HG03025 (cell line): ENCODE data around the gene TUBB3.

Experiments used
- ATAC-seq: cut with Tn5 transposase; IDR thresholded peaks from one replicate; pipeline ENCODE4 v1.9.1; 2021; ENCODE audit warnings: mild to moderate bottlenecking, moderate library complexity; ENCODE audit not compliant: unreplicated experiment, low FRiP score

TUBB3 gene

GRCh38 chr16:89936508-89936907, 13.4 kb downstream of the TUBB3 start:
- no peak for ATAC-seq

GRCh38 chr16:89936981-89937380, 13.8 kb downstream of the TUBB3 start:
- no peak for ATAC-seq

GRCh38 chr16:89938175-89938885, 15.2 kb downstream of the TUBB3 start:
- ATAC-seq = no peak

- no peak for ATAC-seq
Observed at GRCh38 chr16:89944773-89945172, 21.6 kb downstream of the TUBB3 start.

- ATAC-seq = no peak
Observed at GRCh38 chr16:89945654-89946053, 22.5 kb downstream of the TUBB3 start.

- no peak for ATAC-seq
Observed at GRCh38 chr16:89946515-89946914, 23.4 kb downstream of the TUBB3 start.

- ATAC-seq = no peak
Observed at GRCh38 chr16:89949121-89949742, 26.1 kb downstream of the TUBB3 start.

GRCh38 chr16:89949756-89950155, 26.6 kb downstream of the TUBB3 start:
- ATAC-seq = no peak

- no peak for ATAC-seq
Observed at GRCh38 chr16:89951509-89951908, 28.4 kb downstream of the TUBB3 start.

- no peak for ATAC-seq
Observed at GRCh38 chr16:89952049-89952448, 28.9 kb downstream of the TUBB3 start.

- no peak for ATAC-seq
Observed at GRCh38 chr16:89952551-89952950, 29.4 kb downstream of the TUBB3 start.

- ATAC-seq = no peak
Observed at GRCh38 chr16:89953671-89954406, 30.7 kb downstream of the TUBB3 start.

GRCh38 chr16:89954462-89954861, 31.3 kb downstream of the TUBB3 start:
- no peak for ATAC-seq

GRCh38 chr16:89955001-89955685, 32.0 kb downstream of the TUBB3 start:
- ATAC-seq = no peak

- no peak for ATAC-seq
Observed at GRCh38 chr16:89956505-89957215, 33.5 kb downstream of the TUBB3 start.

GRCh38 chr16:89957216-89957785, 34.2 kb downstream of the TUBB3 start:
- no peak for ATAC-seq

GRCh38 chr16:89958068-89958467, 34.9 kb downstream of the TUBB3 start:
- no peak for ATAC-seq

GRCh38 chr16:89958596-89958995, 35.5 kb downstream of the TUBB3 start:
- ATAC-seq = no peak

- no peak for ATAC-seq
Observed at GRCh38 chr16:89960966-89961365, 37.8 kb downstream of the TUBB3 start.

GRCh38 chr16:89961920-89962319, 38.8 kb downstream of the TUBB3 start:
- no peak for ATAC-seq
